SK-N-MC (cell line): Measurements from ENCODE around the gene LRRC8A.

Experiments used
- EZH2 ChIP-seq: fragments of 200-600 bp; sonication (generic); IDR thresholded peaks from one replicate; pipeline ENCODE4 v1.6.1; 2017; ENCODE audit warnings: antibody characterized with exemption
- FOXP2 ChIP-seq: optimal IDR thresholded peaks from 2 replicates; pipeline ENCODE3; 2011; ENCODE audit warnings: mild to moderate bottlenecking, moderate library complexity; ENCODE audit not compliant: insufficient read depth; ENCODE audit errors: extremely low read length, control extremely low read depth
- POLR2AphosphoS5 ChIP-seq: IDR thresholded peaks from 2 replicates; pipeline ENCODE4 v1.6.1; 2012; ENCODE audit warnings: mild to moderate bottlenecking, low read depth, low read length, borderline replicate concordance

DNA sequence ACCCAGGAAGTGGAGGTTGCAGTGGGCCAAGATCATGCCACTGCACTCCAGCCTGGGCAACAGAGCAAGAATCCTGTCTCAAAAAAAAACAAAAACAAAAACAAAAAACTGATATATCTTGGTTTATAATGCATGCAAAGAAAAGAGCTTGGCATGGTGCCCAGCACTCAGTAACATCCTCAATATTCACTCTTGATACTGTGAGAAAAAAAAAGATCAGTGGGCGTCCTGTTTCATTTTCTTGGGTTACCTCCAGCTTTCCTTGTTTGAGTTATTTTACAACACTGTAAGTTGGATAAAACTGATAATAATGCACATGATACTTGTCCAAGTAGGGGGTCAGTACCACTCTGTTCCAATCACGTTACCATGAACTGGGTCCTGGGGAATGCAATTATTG, 46.7 kb downstream of the LRRC8A start:
- TF ChIP-seq EZH2 (no peak), POLR2AphosphoS5 (no peak), FOXP2 (no peak)
